HUES48 (cell line): Measurements from ENCODE around the gene NTN1.

Experiments used
- H3K27ac ChIP-seq: one replicate; pipeline ENCODE4 v1.7.0; 2013; ENCODE audit warnings: low read depth, low read length, inconsistent platforms
- H3K27me3 ChIP-seq: 2 replicates; pipeline ENCODE4 v1.6.1; 2013; ENCODE audit warnings: mild to moderate bottlenecking, low read length; ENCODE audit not compliant: control insufficient read depth, insufficient read depth
- H3K36me3 ChIP-seq: 2 replicates; pipeline ENCODE4 v1.6.1; 2013; ENCODE audit warnings: low read length; ENCODE audit not compliant: control insufficient read depth, insufficient read depth
- H3K4me1 ChIP-seq: 2 replicates; pipeline ENCODE4 v1.6.1; 2013; ENCODE audit warnings: mild to moderate bottlenecking, low read length; ENCODE audit not compliant: control insufficient read depth, insufficient read depth
- H3K4me3 ChIP-seq: 2 replicates; pipeline ENCODE4 v1.5.1; 2013; ENCODE audit warnings: mild to moderate bottlenecking, low read depth, low read length
- H3K9ac ChIP-seq: 2 replicates; pipeline ENCODE4 v1.6.1; 2013; ENCODE audit warnings: mild to moderate bottlenecking, low read depth, low read length, moderate library complexity
- H3K9me3 ChIP-seq: 2 replicates; pipeline ENCODE4 v1.6.1; 2013; ENCODE audit warnings: low read length; ENCODE audit not compliant: control insufficient read depth, insufficient read depth

Gene NTN1

GRCh38 chr17:9110501-9110900 lies 89.2 kb downstream of the NTN1 start:
- H3K27me3 ChIP-seq = peaks cover 15% of the 10 kb centered on the region
- H3K9ac ChIP-seq = 0 out of 2 replicates have a peak overlapping the region, but pooled peaks have one; percentile 24
- no peaks in the 10 kb centered on the region for H3K9me3 ChIP-seq
- no peak overlapping the region for H3K27ac ChIP-seq
- H3K36me3 ChIP-seq = no peaks in the 10 kb centered on the region
- no peak overlapping the region for H3K4me3 ChIP-seq
- H3K4me1 ChIP-seq = peaks cover 24% of the 10 kb centered on the region

DNA sequence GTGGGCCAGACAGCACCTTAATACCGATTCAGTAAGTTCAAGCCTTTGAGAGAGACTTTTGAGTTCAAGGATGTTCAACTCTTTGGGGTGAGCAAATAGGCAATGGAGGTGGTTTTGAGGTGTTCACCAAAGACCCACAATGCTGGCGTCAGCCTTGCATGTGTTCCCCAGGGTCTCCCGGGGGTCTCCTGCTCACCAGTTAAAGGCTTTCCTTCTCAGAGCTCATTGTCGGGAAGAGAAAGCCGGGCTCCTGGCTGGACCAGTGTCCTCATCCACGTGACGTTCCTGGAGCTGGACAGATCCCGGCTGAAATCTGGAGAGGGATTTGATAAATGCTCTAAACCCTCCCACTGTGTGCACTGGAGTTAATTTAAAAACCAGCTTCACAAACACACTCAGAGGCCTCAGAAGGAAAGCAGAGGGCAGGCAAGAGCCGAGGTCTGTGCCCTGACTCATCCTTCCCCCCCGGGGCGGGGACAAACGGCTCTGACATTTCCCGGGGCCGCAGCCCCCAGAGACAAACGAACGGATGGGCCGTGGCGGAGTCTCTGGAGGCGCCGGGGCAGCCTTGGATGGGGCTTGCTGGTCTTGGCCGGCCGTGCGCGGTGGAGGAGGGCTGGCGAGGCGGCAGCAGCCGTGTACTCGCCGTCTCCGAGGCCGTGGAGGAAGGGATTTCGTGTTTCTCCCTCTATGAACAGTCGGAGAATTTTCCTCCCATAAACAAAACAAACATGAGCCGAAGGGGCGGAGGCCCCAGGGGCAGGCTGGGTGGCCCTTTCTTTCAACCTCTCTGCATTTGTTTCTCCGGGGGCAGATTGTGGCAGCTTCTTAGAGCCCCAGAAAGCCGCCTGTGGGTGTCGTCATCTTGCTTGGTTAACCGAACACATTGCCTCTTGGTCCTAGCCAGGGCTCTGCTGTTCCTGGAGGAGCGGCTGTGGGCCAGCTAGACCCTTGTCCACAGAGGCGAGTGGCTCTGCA lies 94.2 kb downstream of the NTN1 start:
- H3K4me1 ChIP-seq = peaks cover 32% of the 10 kb centered on the region
- peak overlapping the region; percentile 61 for H3K9ac ChIP-seq
- no peaks in the 10 kb centered on the region for H3K36me3 ChIP-seq
- H3K4me3 ChIP-seq = peak overlapping the region; percentile 56
- H3K27me3 ChIP-seq = peaks cover 22% of the 10 kb centered on the region
- H3K9me3 ChIP-seq = no peaks in the 10 kb centered on the region
- H3K27ac ChIP-seq = peak overlapping the region; percentile 54

- no peak overlapping the region for H3K4me3 ChIP-seq
- H3K36me3 ChIP-seq = no peaks in the 10 kb centered on the region
- peaks cover 22% of the 10 kb centered on the region for H3K27me3 ChIP-seq
- no peak overlapping the region for H3K9ac ChIP-seq
- peaks cover 27% of the 10 kb centered on the region for H3K4me1 ChIP-seq
- H3K9me3 ChIP-seq = no peaks in the 10 kb centered on the region
- H3K27ac ChIP-seq = no peak overlapping the region
Measured at GRCh38 chr17:9116311-9116835, 95.1 kb downstream of the NTN1 start.

GRCh38 chr17:9116861-9117568 lies 95.7 kb downstream of the NTN1 start:
- H3K36me3 ChIP-seq = no peaks in the 10 kb centered on the region
- H3K9ac ChIP-seq = no peak overlapping the region
- H3K9me3 ChIP-seq = no peaks in the 10 kb centered on the region
- H3K27ac ChIP-seq = no peak overlapping the region
- peaks cover 18% of the 10 kb centered on the region for H3K27me3 ChIP-seq
- H3K4me1 ChIP-seq = peaks cover 24% of the 10 kb centered on the region
- no peak overlapping the region for H3K4me3 ChIP-seq

GRCh38 chr17:9120471-9120870 lies 99.2 kb downstream of the NTN1 start:
- Histone ChIP-seq H3K27me3 (peaks cover 10% of the 10 kb centered on the region), H3K4me3 (no peak overlapping the region), H3K27ac (no peak overlapping the region), H3K4me1 (peaks cover 17% of the 10 kb centered on the region), H3K9ac (no peak overlapping the region), H3K36me3 (no peaks in the 10 kb centered on the region), H3K9me3 (no peaks in the 10 kb centered on the region)

DNA sequence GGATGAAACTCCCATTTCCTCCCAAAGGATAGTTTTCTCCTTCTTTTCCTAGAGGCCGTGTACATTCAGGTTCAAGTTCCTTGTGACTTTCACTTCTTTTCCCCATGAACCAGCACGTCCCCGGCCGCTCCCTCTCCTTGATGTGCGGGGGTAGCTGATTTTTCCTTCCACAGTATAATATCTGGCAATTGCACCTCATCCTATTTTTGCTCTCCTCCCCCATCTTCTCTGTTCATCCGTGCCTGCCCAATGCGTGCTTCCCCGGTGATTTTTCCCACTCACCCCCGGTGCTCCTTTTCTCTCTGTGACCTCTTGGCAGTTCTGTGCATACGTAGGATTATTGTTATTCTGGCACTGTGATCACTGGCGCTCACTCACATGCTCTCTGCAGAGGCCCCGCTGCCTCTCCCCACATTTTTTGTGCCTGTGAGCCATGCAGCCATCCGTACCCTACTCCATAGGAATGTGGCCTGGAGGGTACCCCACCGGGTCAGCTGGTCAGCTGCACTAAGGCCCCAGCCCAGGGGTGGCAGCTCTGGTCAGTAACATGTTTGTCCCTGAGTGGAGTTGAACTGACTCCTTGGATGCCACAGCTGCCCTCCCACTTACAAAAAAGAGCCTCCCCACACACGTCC lies 100.0 kb downstream of the NTN1 start:
- no peak overlapping the region for H3K9ac ChIP-seq
- no peaks in the 10 kb centered on the region for H3K9me3 ChIP-seq
- H3K4me3 ChIP-seq = no peak overlapping the region
- no peaks in the 10 kb centered on the region for H3K36me3 ChIP-seq
- H3K27ac ChIP-seq = no peak overlapping the region
- H3K27me3 ChIP-seq = peaks cover 10% of the 10 kb centered on the region
- peaks cover 10% of the 10 kb centered on the region for H3K4me1 ChIP-seq

- H3K9me3 ChIP-seq = no peaks in the 10 kb centered on the region
- no peaks in the 10 kb centered on the region for H3K4me1 ChIP-seq
- H3K36me3 ChIP-seq = no peaks in the 10 kb centered on the region
- no peaks in the 10 kb centered on the region for H3K27me3 ChIP-seq
- no peak overlapping the region for H3K4me3 ChIP-seq
- H3K27ac ChIP-seq = no peak overlapping the region
- H3K9ac ChIP-seq = no peak overlapping the region
Measured at GRCh38 chr17:9123594-9124553, 102.6 kb downstream of the NTN1 start.

- H3K27ac ChIP-seq = no peak overlapping the region
Measured at GRCh38 chr17:9124554-9124935, 103.2 kb downstream of the NTN1 start.

DNA sequence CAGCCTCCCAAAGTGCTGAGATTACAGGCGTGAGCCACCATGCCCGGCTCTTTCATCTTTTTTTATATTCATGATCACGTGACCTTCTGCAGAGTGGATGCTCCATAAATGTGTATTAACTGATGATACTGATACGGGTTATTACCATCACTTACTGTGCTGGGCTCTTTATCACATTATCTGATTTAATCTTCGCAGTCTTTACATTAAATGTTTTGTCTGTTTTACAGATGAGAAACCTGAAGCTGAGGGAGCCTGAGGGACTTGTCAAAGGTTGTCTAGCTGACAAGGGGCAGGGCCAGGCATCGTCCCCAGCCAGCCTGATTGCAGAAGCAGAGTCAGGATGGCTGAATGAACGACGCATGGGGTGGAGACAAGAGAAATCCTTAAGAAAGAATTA lies 104.4 kb downstream of the NTN1 start:
- H3K36me3 ChIP-seq = no peaks in the 10 kb centered on the region
- H3K27me3 ChIP-seq = no peaks in the 10 kb centered on the region
- H3K4me1 ChIP-seq = no peaks in the 10 kb centered on the region
- no peak overlapping the region for H3K9ac ChIP-seq
- H3K27ac ChIP-seq = no peak overlapping the region
- no peak overlapping the region for H3K4me3 ChIP-seq
- H3K9me3 ChIP-seq = no peaks in the 10 kb centered on the region

More at GRCh38 chr17:9124554-9124935, 103.2 kb downstream of the NTN1 start:
- Histone ChIP-seq H3K9me3 (no peaks in the 10 kb centered on the region), H3K9ac (no peak overlapping the region), H3K4me1 (no peaks in the 10 kb centered on the region), H3K27me3 (no peaks in the 10 kb centered on the region), H3K4me3 (no peak overlapping the region), H3K36me3 (no peaks in the 10 kb centered on the region)

GRCh38 chr17:9127340-9127739 lies 106.0 kb downstream of the NTN1 start:
- Histone ChIP-seq H3K27ac (no peak overlapping the region), H3K4me1 (no peaks in the 10 kb centered on the region), H3K36me3 (no peaks in the 10 kb centered on the region), H3K9ac (no peak overlapping the region), H3K27me3 (no peaks in the 10 kb centered on the region), H3K4me3 (no peak overlapping the region), H3K9me3 (no peaks in the 10 kb centered on the region)
